Motor neuron (in vitro differentiated cells): ENCODE results near the gene FOXD2. TPM values are rescaled to one million over a fixed set of nuclear protein-coding genes. Genes with fewer than 3 reads are reported as not detected.

ENCODE experiments used
- ATAC-seq, 8 experiments: fragments of 200-7000 bp; cut with Tn5 transposase; replicated peaks in 6 of 8; 2 replicates each; pipeline ENCODE4 v1.8.0; 2021; ENCODE audit warnings: mild to moderate bottlenecking in 8 of 8, moderate library complexity in 8 of 8
- H3K27ac ChIP-seq, 2 donors: fragments of 250-450 bp; sonication (Bioruptor Pico); 2 replicates each; pipeline ENCODE4 v1.9.0; 2021; ENCODE audit warnings: antibody characterized with exemption in 2 of 2, mild to moderate bottlenecking in 2 of 2, moderate library complexity in 1 of 2
- H3K4me1 ChIP-seq, 2 donors: fragments of 250-450 bp; sonication (Bioruptor Pico); replicated peaks in 1 of 2; 2 replicates each; pipeline ENCODE4 v1.6.1; 2021; ENCODE audit warnings: antibody characterized with exemption in 2 of 2, mild to moderate bottlenecking in 2 of 2, moderate library complexity in 1 of 2
- H3K4me3 ChIP-seq, 5 donors: fragments of 250-450 bp; sonication (Bioruptor Pico); 2 replicates each; pipeline ENCODE4 v1.9.0; 2021; ENCODE audit warnings: antibody characterized with exemption in 5 of 5, mild to moderate bottlenecking in 5 of 5, moderate library complexity in 4 of 5
- WGBS, 10 experiments: fragments of 450-650 bp; shearing (Covaris generic); methylation state at CpG; one replicate each; pipeline ENCODE4 v1.0.0; 2022; 5-methylcytosine and 5-hydroxymethylcytosine counted together
- in situ Hi-C, 9 experiments: fragments of 400-800 bp; cut with MboI; loops; one replicate each; pipeline ENCODE4 v1.15.0; 2021; ENCODE audit warnings: low sequenced_read_pairs in 9 of 9, low pct_unique_long_range_greater_than_20kb in 2 of 9; ENCODE audit not compliant: unreplicated experiment in 9 of 9
- total RNA-seq, 8 experiments: library from RNA; unstranded; fragments of 300-600 nt; gene quantifications; 2 replicates each; pipeline versions ENCODE4 v1.2.3 to v1.2.4, GENCODE V29; 2022

FOXD2 gene
- total RNA-seq, 8 experiments from 2014 or later: 0.05 to 1.6 (median 0.30) TPM; not detected in 2

GRCh38 chr1:47482786-47483185 is 44.9 kb downstream of the FOXD2 start:
- 60 to 83% (median 66%) methylated on average over 1 of the region's 1 CpG; no CpG with 5 or more reads in 6 of the 10 experiments for WGBS, 10 experiments
- Histone ChIP-seq H3K4me1 (peaks cover 0 to 6% of the 10 kb centered on the region in 2 donors), H3K27ac (no peak overlapping the region), H3K4me3 (no peak overlapping the region)
- in situ Hi-C loops: no loop called here
- ATAC-seq: no peak

GRCh38 chr1:47483651-47484050 is 45.8 kb downstream of the FOXD2 start:
- H3K4me1 ChIP-seq: no peaks in the 10 kb centered on the region
- in situ Hi-C loops: no loop called here
- no peak overlapping the region for H3K27ac ChIP-seq
- no peak overlapping the region for H3K4me3 ChIP-seq
- 28 to 100% (median 88%) methylated on average over 1 to 5 of the region's 5 CpGs; no CpG with 5 or more reads in 5 of the 10 experiments for WGBS, 10 experiments
- no peak for ATAC-seq

GRCh38 chr1:47485817-47486216 is 48.0 kb downstream of the FOXD2 start:
- in situ Hi-C loops: no loop called here
- WGBS, 10 experiments: 17 to 93% (median 71%) methylated on average over 2 to 3 of the region's 3 CpGs; no CpG with 5 or more reads in 3 of the 10 experiments
- H3K4me1 ChIP-seq: no peaks in the 10 kb centered on the region
- no peak overlapping the region for H3K4me3 ChIP-seq
- ATAC-seq: no peak
- H3K27ac ChIP-seq: no peak overlapping the region

- Histone ChIP-seq H3K27ac (no peak overlapping the region), H3K4me3 (no peak overlapping the region), H3K4me1 (no peaks in the 10 kb centered on the region)
- in situ Hi-C loops: no loop called here
- WGBS, 10 experiments: 80 to 100% (median 92%) methylated on average over 1 to 3 of the region's 3 CpGs; no CpG with 5 or more reads in 4 of the 10 experiments
- ATAC-seq: no peak
These were observed 49.5 kb downstream of the FOXD2 start for GRCh38 chr1:47487332-47487731.

GRCh38 chr1:47487850-47488450 is 50.1 kb downstream of the FOXD2 start:
- no peak overlapping the region for H3K4me3 ChIP-seq
- 56 to 84% (median 70%) methylated on average over 3 to 8 of the region's 8 CpGs; no CpG with 5 or more reads in 3 of the 10 experiments for WGBS, 10 experiments
- no peak overlapping the region for H3K27ac ChIP-seq
- no peaks in the 10 kb centered on the region for H3K4me1 ChIP-seq
- in situ Hi-C loops: no loop called here
- ATAC-seq: peak in 5 of 8 experiments; percentile 70 to 84 (median 79)

Other genes starting within 250 kb of the FOXD2 start
- 1 to 10 TPM in 2 of 8 experiments, under 1 TPM in 1, not detected in 5; 0.71 to 3.2 (median 1.0) TPM for gene PDZK1IP1, start 248.0 kb upstream of the FOXD2 start, total RNA-seq
- 10 to 100 TPM in 1 of 8 experiments, 1 to 10 TPM in 1, under 1 TPM in 3, not detected in 3; 0.14 to 10.5 (median 0.38) TPM for gene TAL1, start 205.8 kb upstream of the FOXD2 start, total RNA-seq
- 10 to 100 TPM in 2 of 8 experiments, 1 to 10 TPM in 6; 1.2 to 20.3 (median 3.7) TPM for gene STIL, start 123.9 kb upstream of the FOXD2 start, total RNA-seq
- gene CMPK1, start 104.3 kb upstream of the FOXD2 start, total RNA-seq: 10 to 100 TPM; 48.8 to 67.5 (median 57.5) TPM
- 1 to 10 TPM in 1 of 8 experiments, under 1 TPM in 6, not detected in 1; 0.05 to 1.4 (median 0.18) TPM for gene FOXE3, start 21.8 kb upstream of the FOXD2 start, total RNA-seq